HL-60 (cell line): Measurements from ENCODE around the gene AGBL3.

Experiments
- CTCF ChIP-seq: IDR thresholded peaks from one replicate; pipeline ENCODE4 v1.5.1; 2011; ENCODE audit warnings: low read length, control low read depth, inconsistent platforms; ENCODE audit not compliant: insufficient read depth
- POLR2AphosphoS5 ChIP-seq: IDR thresholded peaks from 2 replicates; pipeline ENCODE4 v1.6.1; 2012; ENCODE audit warnings: low read depth
- TF ChIP-seq, protein P1 (sequence below): IDR thresholded peaks from 2 replicates; pipeline ENCODE4 v1.6.1; 2012; ENCODE audit warnings: low read depth; ENCODE audit not compliant: insufficient replicate concordance

- TF ChIP-seq CTCF, result no peak
- no peak for TF ChIP-seq POLR2AphosphoS5
- TF ChIP-seq, protein P1, sequence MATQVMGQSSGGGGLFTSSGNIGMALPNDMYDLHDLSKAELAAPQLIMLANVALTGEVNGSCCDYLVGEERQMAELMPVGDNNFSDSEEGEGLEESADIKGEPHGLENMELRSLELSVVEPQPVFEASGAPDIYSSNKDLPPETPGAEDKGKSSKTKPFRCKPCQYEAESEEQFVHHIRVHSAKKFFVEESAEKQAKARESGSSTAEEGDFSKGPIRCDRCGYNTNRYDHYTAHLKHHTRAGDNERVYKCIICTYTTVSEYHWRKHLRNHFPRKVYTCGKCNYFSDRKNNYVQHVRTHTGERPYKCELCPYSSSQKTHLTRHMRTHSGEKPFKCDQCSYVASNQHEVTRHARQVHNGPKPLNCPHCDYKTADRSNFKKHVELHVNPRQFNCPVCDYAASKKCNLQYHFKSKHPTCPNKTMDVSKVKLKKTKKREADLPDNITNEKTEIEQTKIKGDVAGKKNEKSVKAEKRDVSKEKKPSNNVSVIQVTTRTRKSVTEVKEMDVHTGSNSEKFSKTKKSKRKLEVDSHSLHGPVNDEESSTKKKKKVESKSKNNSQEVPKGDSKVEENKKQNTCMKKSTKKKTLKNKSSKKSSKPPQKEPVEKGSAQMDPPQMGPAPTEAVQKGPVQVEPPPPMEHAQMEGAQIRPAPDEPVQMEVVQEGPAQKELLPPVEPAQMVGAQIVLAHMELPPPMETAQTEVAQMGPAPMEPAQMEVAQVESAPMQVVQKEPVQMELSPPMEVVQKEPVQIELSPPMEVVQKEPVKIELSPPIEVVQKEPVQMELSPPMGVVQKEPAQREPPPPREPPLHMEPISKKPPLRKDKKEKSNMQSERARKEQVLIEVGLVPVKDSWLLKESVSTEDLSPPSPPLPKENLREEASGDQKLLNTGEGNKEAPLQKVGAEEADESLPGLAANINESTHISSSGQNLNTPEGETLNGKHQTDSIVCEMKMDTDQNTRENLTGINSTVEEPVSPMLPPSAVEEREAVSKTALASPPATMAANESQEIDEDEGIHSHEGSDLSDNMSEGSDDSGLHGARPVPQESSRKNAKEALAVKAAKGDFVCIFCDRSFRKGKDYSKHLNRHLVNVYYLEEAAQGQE, result no peak
These were observed 6.4 kb downstream of the AGBL3 start for GRCh38 chr7:134992626-134993179.
